Ureter (tissue), 1 donor: Measurements from ENCODE around the gene FOXP1. TPM values are rescaled to one million over a fixed set of nuclear protein-coding genes. Genes with fewer than 3 reads are reported as not detected.

Experiments used
- DNase-seq: peaks from one replicate; pipeline ENCODE4 v3.0.0-alpha.2; 2020; ENCODE audit warnings: low spot score
- total RNA-seq: library from RNA; stranded (reverse); gene quantifications from one replicate; pipeline ENCODE4 v1.2.4, GENCODE V29; 2023
- donor health status: DM: yes; HTN: yes; CAD: no.

The FOXP1 gene
- total RNA-seq, 1 donor from 2014 or later: 179 TPM

DNA sequence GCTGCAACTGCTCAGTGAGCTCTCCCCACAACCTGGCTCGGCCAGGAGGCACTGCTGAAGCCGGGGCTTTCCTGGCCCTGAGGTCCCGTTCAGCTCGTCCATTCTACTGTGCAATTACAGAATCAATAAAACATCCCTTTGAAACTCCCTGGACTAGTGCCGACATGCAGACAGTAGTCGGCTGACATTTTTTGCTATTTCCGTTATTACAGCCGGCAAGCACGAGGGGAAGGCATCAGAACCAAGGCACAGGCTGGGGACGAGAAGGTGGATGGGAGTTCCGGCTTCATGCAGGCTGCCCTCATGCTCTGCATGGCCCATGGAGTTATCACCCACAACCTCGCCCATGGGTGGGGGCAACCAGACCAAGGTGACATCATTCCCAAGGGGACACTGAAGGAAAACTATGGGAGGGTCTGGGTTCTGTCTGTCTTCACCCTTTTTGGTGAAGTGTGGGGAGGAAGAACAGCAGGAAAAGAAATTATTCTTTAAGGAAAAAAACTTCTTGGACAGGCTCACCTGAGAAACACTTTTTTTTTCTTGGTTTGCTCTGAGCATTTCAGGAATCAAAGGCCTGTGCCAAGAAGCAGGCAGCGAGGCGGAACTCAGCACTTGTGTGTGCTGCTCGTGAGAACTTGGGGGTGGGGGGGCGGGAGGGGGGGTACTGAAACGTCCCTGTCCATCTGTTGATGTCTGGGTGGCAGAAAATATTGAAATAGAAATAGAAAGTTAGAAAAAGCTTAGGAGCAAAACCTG is 154.5 kb downstream of the FOXP1 start:
- DNase-seq: peak; percentile 65

GRCh38 chr3:71425491-71426071 is 157.9 kb downstream of the FOXP1 start:
- no peak for DNase-seq

- DNase-seq: no peak
These were observed 160.2 kb downstream of the FOXP1 start for GRCh38 chr3:71423151-71423906.

DNA sequence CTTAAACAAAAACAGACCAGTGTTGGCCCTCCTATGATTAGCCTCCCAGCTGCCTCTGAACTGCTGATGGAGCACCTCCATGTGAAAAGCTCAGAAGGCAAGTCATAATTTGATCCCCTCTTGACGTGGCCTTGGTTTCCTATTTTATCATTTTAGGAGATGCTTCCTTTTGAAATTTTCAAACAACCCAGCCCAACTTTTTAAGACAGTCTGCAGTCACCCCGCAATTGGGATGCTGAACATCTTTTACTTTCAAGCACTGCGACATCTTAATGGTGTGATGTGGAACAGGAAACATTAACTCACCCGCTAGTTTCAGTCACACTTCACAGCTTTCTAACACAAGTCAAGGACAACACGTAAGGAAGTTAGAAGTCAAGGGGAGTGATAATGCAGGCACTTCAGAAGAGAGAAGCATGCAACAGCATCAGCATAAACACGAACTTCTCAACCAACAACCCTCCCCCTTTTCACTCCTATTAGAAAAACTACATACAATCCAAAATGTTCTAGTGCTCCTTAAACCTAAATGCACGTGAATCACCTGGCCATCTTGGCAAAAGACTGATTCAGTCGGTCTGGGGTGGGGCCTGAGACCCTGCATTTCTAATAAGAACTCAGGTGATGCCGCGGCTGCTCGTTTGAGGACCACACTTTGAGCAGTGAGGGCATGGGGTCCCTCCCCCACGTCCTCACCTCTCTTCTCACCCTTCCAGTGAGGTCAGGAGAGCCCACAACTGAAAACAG is 161.5 kb downstream of the FOXP1 start:
- no peak for DNase-seq

DNA sequence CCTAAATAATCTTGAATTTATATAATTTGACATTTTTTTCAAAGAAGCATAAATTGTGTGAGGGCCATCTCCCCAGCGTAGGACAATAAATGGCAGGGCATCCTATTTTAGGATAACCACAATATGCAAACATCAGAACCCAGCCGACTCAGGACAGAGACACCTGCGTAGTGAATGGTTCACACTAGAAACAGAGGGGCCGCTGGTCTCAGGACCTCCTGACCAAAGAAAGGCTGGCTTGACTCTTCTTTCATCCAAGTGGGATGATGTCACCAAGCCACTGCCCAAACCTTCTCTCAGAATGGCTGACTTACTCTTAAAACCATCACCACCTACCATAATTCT is 162.1 kb downstream of the FOXP1 start:
- DNase-seq: no peak

DNA sequence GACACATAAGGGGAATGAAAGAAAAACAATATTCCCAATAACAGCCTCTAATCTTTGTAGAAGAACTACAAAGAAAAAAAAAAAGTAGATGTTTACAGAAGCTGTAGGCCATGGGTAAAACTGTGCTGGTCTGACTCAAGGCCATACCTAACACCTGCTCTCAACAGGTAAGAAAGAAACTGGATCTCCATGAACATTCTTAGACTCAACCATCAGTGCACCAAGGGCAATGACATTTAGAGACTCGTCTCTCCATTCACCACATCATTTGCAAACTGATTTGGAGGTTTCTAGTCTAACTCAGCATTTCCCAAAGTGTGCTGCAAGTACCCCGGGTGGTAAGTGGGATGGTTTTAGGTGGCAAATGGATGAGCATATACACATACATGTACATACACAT is 164.2 kb downstream of the FOXP1 start:
- DNase-seq: no peak

DNA sequence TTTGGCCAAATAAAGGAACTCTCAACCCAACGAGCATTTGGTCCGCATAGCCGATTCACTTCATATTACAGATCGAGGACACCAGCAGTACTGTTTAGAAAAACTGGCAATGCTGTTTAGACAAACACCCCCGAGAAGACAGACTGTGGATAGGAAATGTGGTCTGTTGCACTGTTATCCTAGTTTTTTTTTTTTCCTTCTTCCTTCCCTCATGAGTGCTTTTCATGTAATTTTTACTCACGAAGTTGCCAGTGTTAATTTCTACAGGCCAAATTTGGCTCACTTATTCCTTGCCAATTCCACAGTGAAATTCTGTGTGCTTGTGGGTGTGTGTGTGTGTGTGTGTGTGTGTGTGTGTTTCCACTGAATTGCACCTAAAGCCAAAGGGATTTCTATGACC is 165.7 kb downstream of the FOXP1 start:
- DNase-seq: no peak

DNA sequence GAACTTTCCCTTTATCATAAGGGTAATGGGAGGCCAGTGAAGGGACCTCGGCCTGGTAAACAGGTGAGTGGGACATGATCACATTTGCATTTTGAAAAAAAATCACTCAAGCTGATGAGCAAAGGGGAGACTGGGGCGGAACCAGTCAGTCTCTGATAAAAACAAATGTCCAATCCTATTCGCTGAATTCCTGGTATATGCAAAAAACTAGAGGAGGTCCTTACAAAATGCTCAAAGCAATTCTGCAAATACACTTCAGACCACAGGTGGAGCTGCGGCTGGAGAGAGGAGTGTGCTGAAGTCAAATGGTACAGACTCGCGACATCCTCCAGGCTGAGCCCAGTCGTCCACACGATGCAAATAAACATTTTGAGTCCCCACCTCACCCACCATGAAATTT is 166.7 kb downstream of the FOXP1 start:
- no peak for DNase-seq

- no peak for DNase-seq
These were observed 167.8 kb downstream of the FOXP1 start for GRCh38 chr3:71415681-71416122.

- DNase-seq: no peak
These were observed 169.2 kb downstream of the FOXP1 start for GRCh38 chr3:71414189-71414927.

GRCh38 chr3:71413572-71413971 is 170.0 kb downstream of the FOXP1 start:
- DNase-seq: no peak

GRCh38 chr3:71409352-71409751 is 174.2 kb downstream of the FOXP1 start:
- DNase-seq: no peak

DNA sequence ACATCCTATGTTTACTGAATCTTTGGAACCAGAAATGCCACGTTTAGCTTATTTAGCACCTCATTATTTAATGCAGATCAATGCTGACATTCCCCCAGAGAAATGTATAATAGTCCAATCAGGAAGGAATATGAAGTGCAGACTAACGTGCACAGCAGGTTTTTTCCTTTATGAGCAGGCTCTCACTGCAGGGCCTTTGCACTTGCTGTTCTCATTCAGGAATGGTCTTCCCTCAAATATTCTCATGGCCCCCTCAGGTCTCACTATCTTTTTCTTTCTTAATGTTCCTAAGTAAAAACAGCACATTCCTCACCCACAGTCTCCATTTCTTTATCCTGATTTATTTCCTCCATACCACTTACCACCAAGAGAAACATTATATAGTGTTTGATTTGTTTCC is 174.6 kb downstream of the FOXP1 start:
- no peak for DNase-seq

GRCh38 chr3:71407823-71408222 is 175.7 kb downstream of the FOXP1 start:
- no peak for DNase-seq

DNA sequence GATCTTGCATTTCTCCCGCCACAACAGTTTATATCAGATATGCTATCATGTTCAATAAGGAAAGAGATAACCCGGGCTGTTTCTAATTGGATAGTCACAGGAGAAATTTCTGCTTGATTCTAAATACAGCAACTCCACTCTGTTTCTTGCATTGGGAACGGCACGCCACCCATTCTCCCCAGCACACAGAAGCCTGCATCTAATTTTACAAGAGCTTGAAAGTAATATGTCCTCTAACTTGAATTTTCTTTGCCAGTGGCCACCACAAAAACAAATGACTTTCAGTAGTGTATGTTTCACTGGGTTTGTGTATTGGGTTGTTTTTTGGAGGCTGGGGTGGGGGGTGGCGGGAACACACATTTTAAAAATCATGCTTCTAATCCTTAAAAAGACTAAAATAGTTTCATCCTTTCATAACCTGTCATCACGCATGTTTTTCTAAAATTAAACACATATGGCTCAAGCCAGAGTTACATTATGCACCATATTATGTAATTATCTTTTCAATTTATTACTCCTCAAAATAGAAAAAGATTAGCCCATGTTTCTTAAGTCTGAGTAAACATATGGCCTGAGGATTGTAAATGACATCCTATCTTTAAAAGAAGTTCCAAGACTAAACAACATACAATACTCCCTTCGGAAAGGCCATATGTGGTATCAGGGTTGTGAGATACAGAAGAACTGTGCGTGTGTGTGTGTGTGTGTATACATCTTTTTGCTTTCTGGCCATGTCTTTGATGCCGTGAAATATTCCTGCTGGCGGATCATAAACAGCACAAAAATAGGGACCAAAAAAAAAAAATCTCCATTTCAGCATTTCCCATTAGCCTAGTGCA is 176.3 kb downstream of the FOXP1 start:
- DNase-seq: no peak

DNA sequence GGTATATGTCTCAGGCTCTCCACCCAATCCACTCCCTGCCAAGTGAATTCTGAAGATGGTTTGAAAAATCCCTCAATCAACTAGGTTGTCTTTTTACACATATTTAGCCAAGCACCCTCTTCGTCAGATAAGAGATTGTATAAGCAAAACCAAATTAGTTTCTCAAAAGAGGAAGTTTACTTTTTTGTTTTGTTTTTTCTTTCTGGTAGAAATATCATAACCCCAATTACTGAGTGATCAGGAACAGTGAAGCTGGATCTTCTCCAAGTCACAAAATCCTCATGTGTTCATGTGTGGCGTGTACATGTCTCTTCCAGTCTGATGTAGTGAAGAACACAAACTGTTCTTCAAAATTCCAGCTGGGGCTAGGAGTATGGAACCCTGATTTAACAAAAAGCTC is 180.6 kb downstream of the FOXP1 start:
- DNase-seq: no peak

- no peak for DNase-seq
These were observed 181.2 kb downstream of the FOXP1 start for GRCh38 chr3:71402280-71402679.

- DNase-seq: no peak
These were observed 181.8 kb downstream of the FOXP1 start for GRCh38 chr3:71401695-71402231.

GRCh38 chr3:71400986-71401451 is 182.5 kb downstream of the FOXP1 start:
- no peak for DNase-seq

- DNase-seq: no peak
These were observed 184.1 kb downstream of the FOXP1 start for GRCh38 chr3:71399478-71399877.
